ENCODE data around the gene RPL27A.

DNA sequence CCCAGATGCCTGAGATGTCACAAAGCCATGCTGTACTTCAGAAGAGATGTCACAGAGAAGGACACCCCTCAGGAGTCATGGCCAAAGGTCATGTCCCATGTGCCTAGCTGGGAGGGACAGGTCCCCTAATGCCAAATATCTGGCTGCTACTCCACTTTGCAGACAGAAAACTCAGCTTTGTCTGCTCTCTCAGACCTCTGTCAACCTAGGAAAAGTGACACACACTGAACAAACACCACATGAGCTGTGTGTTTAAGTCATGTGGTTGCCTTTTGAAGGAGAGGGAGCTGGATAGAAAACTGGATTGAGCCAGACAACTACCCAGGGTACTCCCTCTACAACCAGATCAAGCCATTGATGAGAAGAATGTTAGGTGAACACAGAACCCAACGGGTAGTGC is 3.6 kb upstream of the RPL27A start:
- TF ChIP-seq, protein P1, sequence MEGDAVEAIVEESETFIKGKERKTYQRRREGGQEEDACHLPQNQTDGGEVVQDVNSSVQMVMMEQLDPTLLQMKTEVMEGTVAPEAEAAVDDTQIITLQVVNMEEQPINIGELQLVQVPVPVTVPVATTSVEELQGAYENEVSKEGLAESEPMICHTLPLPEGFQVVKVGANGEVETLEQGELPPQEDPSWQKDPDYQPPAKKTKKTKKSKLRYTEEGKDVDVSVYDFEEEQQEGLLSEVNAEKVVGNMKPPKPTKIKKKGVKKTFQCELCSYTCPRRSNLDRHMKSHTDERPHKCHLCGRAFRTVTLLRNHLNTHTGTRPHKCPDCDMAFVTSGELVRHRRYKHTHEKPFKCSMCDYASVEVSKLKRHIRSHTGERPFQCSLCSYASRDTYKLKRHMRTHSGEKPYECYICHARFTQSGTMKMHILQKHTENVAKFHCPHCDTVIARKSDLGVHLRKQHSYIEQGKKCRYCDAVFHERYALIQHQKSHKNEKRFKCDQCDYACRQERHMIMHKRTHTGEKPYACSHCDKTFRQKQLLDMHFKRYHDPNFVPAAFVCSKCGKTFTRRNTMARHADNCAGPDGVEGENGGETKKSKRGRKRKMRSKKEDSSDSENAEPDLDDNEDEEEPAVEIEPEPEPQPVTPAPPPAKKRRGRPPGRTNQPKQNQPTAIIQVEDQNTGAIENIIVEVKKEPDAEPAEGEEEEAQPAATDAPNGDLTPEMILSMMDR (IDR thresholded peaks at IDR 0.05), result no peak
- TF ChIP-seq POLR2A (IDR thresholded peaks at IDR 0.05), result no peak
